H9 (cell line): Measurements from ENCODE around the gene HGF. TPM values are rescaled to one million over a fixed set of nuclear protein-coding genes. Genes with fewer than 3 reads are reported as not detected.

ENCODE experiments used
- DNase-seq: peaks from one replicate; pipeline ENCODE4 v3.0.0-alpha.2; 2017
- H2AFZ ChIP-seq: one replicate; pipeline ENCODE4 v1.6.1; 2013; ENCODE audit warnings: mild to moderate bottlenecking, low read length, control low read depth, moderate library complexity
- H2AK5ac ChIP-seq: 2 replicates; pipeline ENCODE4 v1.6.1; 2013; ENCODE audit warnings: low read length, control low read depth, mixed read lengths; ENCODE audit not compliant: insufficient read length
- H2BK120ac ChIP-seq: one replicate; pipeline ENCODE4 v1.6.1; 2013; ENCODE audit warnings: low read depth, mild to moderate bottlenecking, low read length, control low read depth, inconsistent platforms; ENCODE audit not compliant: poor library complexity, severe bottlenecking
- H2BK12ac ChIP-seq: 2 replicates; pipeline ENCODE4 v1.6.1; 2013; ENCODE audit warnings: low read length, control low read depth, mixed read lengths, low read depth; ENCODE audit not compliant: insufficient read length
- H2BK15ac ChIP-seq: 2 replicates; pipeline ENCODE4 v1.6.1; 2013; ENCODE audit warnings: low read depth, low read length, control low read depth
- H2BK20ac ChIP-seq: one replicate; pipeline ENCODE4 v1.6.1; 2013; ENCODE audit warnings: low read depth, mild to moderate bottlenecking, low read length, control low read depth, inconsistent platforms; ENCODE audit not compliant: poor library complexity, severe bottlenecking
- H2BK5ac ChIP-seq: 2 replicates; pipeline ENCODE4 v1.6.1; 2013; ENCODE audit warnings: low read length, control low read depth, mixed read lengths; ENCODE audit not compliant: insufficient read length
- H3K14ac ChIP-seq: 2 replicates; pipeline ENCODE4 v1.6.1; 2013; ENCODE audit warnings: low read length, control low read depth; ENCODE audit not compliant: insufficient read depth
- H3K18ac ChIP-seq: 2 replicates; pipeline ENCODE4 v1.6.1; 2013; ENCODE audit warnings: low read depth, mild to moderate bottlenecking, mixed read lengths, low read length, control low read depth; ENCODE audit not compliant: insufficient read length
- H3K23ac ChIP-seq: 2 replicates; pipeline ENCODE4 v1.6.1; 2013; ENCODE audit warnings: low read length, control low read depth, mixed read lengths, low read depth; ENCODE audit not compliant: insufficient read length
- H3K23me2 ChIP-seq: 2 replicates; pipeline ENCODE4 v1.6.1; 2013; ENCODE audit warnings: low read depth, mild to moderate bottlenecking, mixed read lengths, low read length, control low read depth; ENCODE audit not compliant: insufficient read length, poor library complexity, severe bottlenecking
- H3K27ac ChIP-seq: 2 replicates; pipeline ENCODE4 v1.5.1; 2013; ENCODE audit warnings: low read length, control low read depth, mixed read lengths, low read depth; ENCODE audit not compliant: insufficient read length
- H3K27me3 ChIP-seq: 2 replicates; pipeline ENCODE4 v1.6.1; 2013; ENCODE audit warnings: low read length, control low read depth, inconsistent platforms; ENCODE audit not compliant: insufficient read depth
- H3K4ac ChIP-seq: 2 replicates; pipeline ENCODE4 v1.6.1; 2013; ENCODE audit warnings: low read depth, mild to moderate bottlenecking, control low read depth, inconsistent platforms, low read length, moderate library complexity
- H3K4me1 ChIP-seq: 2 replicates; pipeline ENCODE4 v1.6.1; 2013; ENCODE audit warnings: low read length, control low read depth, inconsistent platforms; ENCODE audit not compliant: insufficient read depth
- H3K4me2 ChIP-seq: 2 replicates; pipeline ENCODE4 v1.6.1; 2013; ENCODE audit warnings: low read length, control low read depth, mixed read lengths; ENCODE audit not compliant: insufficient read length, insufficient read depth
- H3K56ac ChIP-seq: 2 replicates; pipeline ENCODE4 v1.6.1; 2013; ENCODE audit warnings: low read depth, mild to moderate bottlenecking, mixed read lengths, low read length, control low read depth; ENCODE audit not compliant: insufficient read length
- H3K79me1 ChIP-seq: 2 replicates; pipeline ENCODE4 v1.6.1; 2013; ENCODE audit warnings: low read depth, mild to moderate bottlenecking, moderate library complexity, low read length, control low read depth, inconsistent platforms; ENCODE audit not compliant: insufficient read depth, poor library complexity, severe bottlenecking
- H3K79me2 ChIP-seq: 2 replicates; pipeline ENCODE4 v1.6.1; 2013; ENCODE audit warnings: low read length, control low read depth, inconsistent platforms; ENCODE audit not compliant: insufficient read depth
- H3K9ac ChIP-seq: 2 replicates; pipeline ENCODE4 v1.6.1; 2013; ENCODE audit warnings: low read length, control low read depth, mixed read lengths; ENCODE audit not compliant: insufficient read length; ENCODE audit errors: extremely low read depth
- H3K9me3 ChIP-seq: one replicate; pipeline ENCODE4 v1.6.1; 2013; ENCODE audit warnings: low read depth, low read length, inconsistent platforms; ENCODE audit not compliant: control insufficient read depth
- H3T11ph ChIP-seq: one replicate; pipeline ENCODE4 v1.6.1; 2013; ENCODE audit warnings: mild to moderate bottlenecking, low read length, control low read depth, inconsistent platforms
- H4K20me1 ChIP-seq: one replicate; pipeline ENCODE4 v1.6.1; 2013; ENCODE audit not compliant: control insufficient read depth, insufficient read length, insufficient read depth
- H4K5ac ChIP-seq: 2 replicates; pipeline ENCODE4 v1.6.1; 2013; ENCODE audit warnings: low read depth, mild to moderate bottlenecking, mixed read lengths, low read length, control low read depth; ENCODE audit not compliant: insufficient read length
- H4K8ac ChIP-seq: replicated peaks from 2 replicates; pipeline ENCODE4 v1.6.1; 2013; ENCODE audit warnings: low read length, control low read depth, mixed read lengths, low read depth; ENCODE audit not compliant: insufficient read length
- H4K91ac ChIP-seq: 2 replicates; pipeline ENCODE4 v1.6.1; 2013; ENCODE audit warnings: low read depth, mild to moderate bottlenecking, moderate library complexity, mixed read lengths, low read length, control low read depth; ENCODE audit not compliant: insufficient read length
- H3K27ac Mint-ChIP-seq, 3 experiments: 2 replicates in 2 of 3; 3 replicates in 1 of 3; pipeline ENCODE4 v1.8.0; 2020 to 2021; ENCODE audit warnings: mixed read lengths in 3 of 3, mild to moderate bottlenecking in 1 of 3, moderate library complexity in 1 of 3
- H3K27me3 Mint-ChIP-seq: 2 replicates; pipeline ENCODE4 v1.8.0; 2021; ENCODE audit warnings: low read depth, mild to moderate bottlenecking, moderate library complexity, mixed read lengths
- H3K36me3 Mint-ChIP-seq, 3 experiments: 2 replicates in 2 of 3; 3 replicates in 1 of 3; pipeline ENCODE4 v1.8.0; 2020 to 2021; ENCODE audit warnings: low read depth in 3 of 3, mixed read lengths in 3 of 3; ENCODE audit not compliant: insufficient read depth in 1 of 3
- H3K4me1 Mint-ChIP-seq, 2 experiments: 2 replicates each; pipeline ENCODE4 v1.8.0; 2020; ENCODE audit warnings: mixed read lengths in 2 of 2
- H3K4me3 Mint-ChIP-seq, 2 experiments: 2 replicates in 1 of 2; 3 replicates in 1 of 2; pipeline ENCODE4 v1.8.0; 2020 to 2021; ENCODE audit warnings: mild to moderate bottlenecking in 2 of 2, mixed read lengths in 2 of 2, moderate library complexity in 1 of 2
- H3K9me3 Mint-ChIP-seq, 2 experiments: 2 replicates in 1 of 2; 3 replicates in 1 of 2; pipeline ENCODE4 v1.8.0; 2020; ENCODE audit warnings: mild to moderate bottlenecking in 2 of 2, mixed read lengths in 2 of 2, moderate library complexity in 1 of 2
- CTCF ChIP-seq: fragments of 200-600 bp; sonication (generic); conservative IDR thresholded peaks from 3 replicates; pipeline ENCODE4 v1.8.0; 2021; ENCODE audit warnings: antibody characterized with exemption, mild to moderate bottlenecking
- WGBS: extraction: QIAGEN DNeasy Blood & Tissue Kit; methylation state at CpG from one replicate; pipeline ENCODE4 v1.1.7; 2013; ENCODE audit warnings: missing lambda C conversion rate, low lambda C conversion rate, mixed read lengths; ENCODE audit not compliant: insufficient read length; ENCODE audit errors: extremely low coverage; 5-methylcytosine and 5-hydroxymethylcytosine counted together
- total RNA-seq: library from RNA; stranded (reverse); gene quantifications from 2 replicates; pipeline ENCODE4 v1.2.1, GENCODE V29; 2021

HGF gene
- total RNA-seq, 1 experiment from 2014 or later = 0.15 TPM

- no peak overlapping the region for H2BK120ac ChIP-seq
- H4K5ac ChIP-seq = no peak overlapping the region
- no peak overlapping the region for H3K56ac ChIP-seq
- Mint-ChIP-seq H3K9me3 (no peaks in the 10 kb centered on the region; a peak in 2 of 5 replicates), H3K4me1 (peaks cover 3 to 7% of the 10 kb centered on the region in 2 experiments; a peak in 3 of 4 replicates), H3K27ac (no peak overlapping the region), H3K27me3 (no peaks in the 10 kb centered on the region), H3K36me3 (no peaks in the 10 kb centered on the region), H3K4me3 (no peak overlapping the region)
- H2BK12ac ChIP-seq = no peak overlapping the region
- H2BK15ac ChIP-seq = no peak overlapping the region
- no peaks in the 10 kb centered on the region for H3K79me1 ChIP-seq
- no peak overlapping the region for H2AFZ ChIP-seq
- no peak overlapping the region for H3K14ac ChIP-seq
- H3K23me2 ChIP-seq = no peaks in the 10 kb centered on the region
- no peak overlapping the region for H3K9ac ChIP-seq
- no peak overlapping the region for H3K27ac ChIP-seq
- no peak overlapping the region for H3K4me2 ChIP-seq
- H3K4me1 ChIP-seq = no peaks in the 10 kb centered on the region
- H3K9me3 ChIP-seq = no peaks in the 10 kb centered on the region
- H3K79me2 ChIP-seq = no peaks in the 10 kb centered on the region
- TF ChIP-seq CTCF = no peak
- H4K91ac ChIP-seq = no peak overlapping the region
- H3K23ac ChIP-seq = no peak overlapping the region
- no peak for DNase-seq
- no peak overlapping the region for H2AK5ac ChIP-seq
- no peak overlapping the region for H4K8ac ChIP-seq
- WGBS = no CpG with 5 or more reads among the region's 4 CpGs
- no peak overlapping the region for H3T11ph ChIP-seq
- no peaks in the 10 kb centered on the region for H4K20me1 ChIP-seq
- no peak overlapping the region for H2BK5ac ChIP-seq
- H3K27me3 ChIP-seq = no peaks in the 10 kb centered on the region
- H3K18ac ChIP-seq = no peak overlapping the region
- no peak overlapping the region for H3K4ac ChIP-seq
- H2BK20ac ChIP-seq = no peak overlapping the region
Measured at GRCh38 chr7:81779706-81780105, 9.9 kb upstream of the HGF start.
